Liver (tissue), 3 donors: ENCODE measurements around the gene STX12.
A peak's percentile ranks its signal among the peaks of the same experiment; 100 is the strongest.

Experiments used
- EGR1 ChIP-seq, 2 donors: IDR thresholded peaks; 2 replicates each; pipeline ENCODE4 v1.6.1; 2016 to 2018; ENCODE audit warnings: antibody characterized with exemption in 2 of 2, low read depth in 2 of 2
- FOXA1 ChIP-seq: IDR thresholded peaks from 2 replicates; pipeline ENCODE4 v1.6.1; 2016; ENCODE audit warnings: antibody characterized with exemption
- HNF4G ChIP-seq: IDR thresholded peaks from 2 replicates; pipeline ENCODE4 v1.6.1; 2016; ENCODE audit warnings: antibody characterized with exemption
- JUND ChIP-seq, 2 donors: IDR thresholded peaks; 2 replicates each; pipeline ENCODE4 v1.6.1; 2016; ENCODE audit warnings: antibody characterized with exemption in 2 of 2
- MAX ChIP-seq: IDR thresholded peaks from 2 replicates; pipeline ENCODE4 v1.6.1; 2016; ENCODE audit warnings: antibody characterized with exemption
- RAD21 ChIP-seq, 2 donors: IDR thresholded peaks; 2 replicates each; pipeline ENCODE4 v1.6.1; 2016; ENCODE audit warnings: antibody characterized with exemption in 2 of 2, mild to moderate bottlenecking in 2 of 2
- RXRA ChIP-seq, 2 donors: IDR thresholded peaks; 2 replicates each; pipeline ENCODE4 v1.6.1; 2017 to 2018; ENCODE audit warnings: antibody characterized with exemption in 2 of 2, mild to moderate bottlenecking in 1 of 2
- SP1 ChIP-seq: IDR thresholded peaks from 2 replicates; pipeline ENCODE4 v1.6.1; 2018; ENCODE audit warnings: antibody characterized with exemption, mild to moderate bottlenecking
- TAF1 ChIP-seq: conservative IDR thresholded peaks from 2 replicates; pipeline ENCODE4 v1.6.1; 2016; ENCODE audit warnings: antibody characterized with exemption, mild to moderate bottlenecking
- YY1 ChIP-seq: IDR thresholded peaks from 2 replicates; pipeline ENCODE4 v1.6.1; 2016; ENCODE audit warnings: antibody characterized with exemption, mild to moderate bottlenecking
- TF ChIP-seq, protein P1 (sequence below): fragments of 150-350 bp; IDR thresholded peaks from 2 replicates; pipeline ENCODE4 v1.5.1; 2017; ENCODE audit warnings: improper control_type of control experiment, low read depth, low read length; ENCODE audit not compliant: missing input control
- TF ChIP-seq, protein P2 (sequence below): IDR thresholded peaks from 2 replicates; pipeline ENCODE4 v1.6.1; 2016; ENCODE audit warnings: antibody characterized with exemption, mild to moderate bottlenecking
- donor health status: healthy.
- donor health status: healthy.

DNA sequence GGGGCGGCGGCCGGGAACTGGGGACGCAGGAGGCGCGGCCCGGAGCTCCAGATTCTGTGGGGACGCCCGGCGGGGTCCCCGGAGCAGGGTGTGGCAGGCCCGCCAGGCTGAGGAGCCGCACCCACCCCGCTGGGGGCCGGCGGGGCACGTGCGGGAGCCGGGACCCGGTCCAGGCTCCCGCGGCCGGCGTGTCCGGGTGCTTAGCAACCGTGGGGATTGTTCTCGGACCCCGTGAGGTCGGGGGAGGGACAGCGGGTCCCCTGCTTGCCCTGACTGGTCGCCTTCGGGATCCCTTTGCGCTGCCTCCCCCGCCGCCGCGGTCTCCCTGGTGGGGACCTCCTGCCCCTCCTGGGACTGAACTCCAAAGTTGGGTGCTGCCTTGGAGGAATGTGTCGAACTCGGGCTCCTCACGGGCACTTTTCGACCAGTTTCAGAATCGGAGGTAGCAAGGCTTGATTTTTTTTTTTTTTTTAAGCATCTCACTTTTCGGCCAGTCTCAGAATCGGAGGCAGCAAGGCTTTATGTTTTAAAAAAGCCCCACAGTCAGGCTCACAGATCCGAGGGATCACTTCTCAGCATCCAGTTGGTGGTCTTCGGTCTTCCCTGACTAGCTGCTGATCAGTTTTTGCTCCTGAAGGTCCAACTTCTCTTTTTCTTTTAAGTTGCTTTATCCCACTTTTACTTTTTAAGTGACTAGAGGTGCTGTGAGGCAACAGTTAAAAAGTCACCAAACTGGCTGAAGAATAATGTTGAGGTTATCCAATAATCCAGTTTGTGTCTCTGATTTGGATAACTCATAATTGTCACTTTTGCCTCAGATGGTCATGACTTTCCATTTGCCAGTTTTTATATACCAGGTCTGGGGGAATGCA is 46.6 kb upstream of the STX12 start:
- TF ChIP-seq RAD21 (IDR thresholded peaks at IDR 0.05): peak in 1 of 2 donors; percentile 3
- TF ChIP-seq, protein P1, sequence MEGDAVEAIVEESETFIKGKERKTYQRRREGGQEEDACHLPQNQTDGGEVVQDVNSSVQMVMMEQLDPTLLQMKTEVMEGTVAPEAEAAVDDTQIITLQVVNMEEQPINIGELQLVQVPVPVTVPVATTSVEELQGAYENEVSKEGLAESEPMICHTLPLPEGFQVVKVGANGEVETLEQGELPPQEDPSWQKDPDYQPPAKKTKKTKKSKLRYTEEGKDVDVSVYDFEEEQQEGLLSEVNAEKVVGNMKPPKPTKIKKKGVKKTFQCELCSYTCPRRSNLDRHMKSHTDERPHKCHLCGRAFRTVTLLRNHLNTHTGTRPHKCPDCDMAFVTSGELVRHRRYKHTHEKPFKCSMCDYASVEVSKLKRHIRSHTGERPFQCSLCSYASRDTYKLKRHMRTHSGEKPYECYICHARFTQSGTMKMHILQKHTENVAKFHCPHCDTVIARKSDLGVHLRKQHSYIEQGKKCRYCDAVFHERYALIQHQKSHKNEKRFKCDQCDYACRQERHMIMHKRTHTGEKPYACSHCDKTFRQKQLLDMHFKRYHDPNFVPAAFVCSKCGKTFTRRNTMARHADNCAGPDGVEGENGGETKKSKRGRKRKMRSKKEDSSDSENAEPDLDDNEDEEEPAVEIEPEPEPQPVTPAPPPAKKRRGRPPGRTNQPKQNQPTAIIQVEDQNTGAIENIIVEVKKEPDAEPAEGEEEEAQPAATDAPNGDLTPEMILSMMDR: peak; percentile 2
- TF ChIP-seq, protein P2, sequence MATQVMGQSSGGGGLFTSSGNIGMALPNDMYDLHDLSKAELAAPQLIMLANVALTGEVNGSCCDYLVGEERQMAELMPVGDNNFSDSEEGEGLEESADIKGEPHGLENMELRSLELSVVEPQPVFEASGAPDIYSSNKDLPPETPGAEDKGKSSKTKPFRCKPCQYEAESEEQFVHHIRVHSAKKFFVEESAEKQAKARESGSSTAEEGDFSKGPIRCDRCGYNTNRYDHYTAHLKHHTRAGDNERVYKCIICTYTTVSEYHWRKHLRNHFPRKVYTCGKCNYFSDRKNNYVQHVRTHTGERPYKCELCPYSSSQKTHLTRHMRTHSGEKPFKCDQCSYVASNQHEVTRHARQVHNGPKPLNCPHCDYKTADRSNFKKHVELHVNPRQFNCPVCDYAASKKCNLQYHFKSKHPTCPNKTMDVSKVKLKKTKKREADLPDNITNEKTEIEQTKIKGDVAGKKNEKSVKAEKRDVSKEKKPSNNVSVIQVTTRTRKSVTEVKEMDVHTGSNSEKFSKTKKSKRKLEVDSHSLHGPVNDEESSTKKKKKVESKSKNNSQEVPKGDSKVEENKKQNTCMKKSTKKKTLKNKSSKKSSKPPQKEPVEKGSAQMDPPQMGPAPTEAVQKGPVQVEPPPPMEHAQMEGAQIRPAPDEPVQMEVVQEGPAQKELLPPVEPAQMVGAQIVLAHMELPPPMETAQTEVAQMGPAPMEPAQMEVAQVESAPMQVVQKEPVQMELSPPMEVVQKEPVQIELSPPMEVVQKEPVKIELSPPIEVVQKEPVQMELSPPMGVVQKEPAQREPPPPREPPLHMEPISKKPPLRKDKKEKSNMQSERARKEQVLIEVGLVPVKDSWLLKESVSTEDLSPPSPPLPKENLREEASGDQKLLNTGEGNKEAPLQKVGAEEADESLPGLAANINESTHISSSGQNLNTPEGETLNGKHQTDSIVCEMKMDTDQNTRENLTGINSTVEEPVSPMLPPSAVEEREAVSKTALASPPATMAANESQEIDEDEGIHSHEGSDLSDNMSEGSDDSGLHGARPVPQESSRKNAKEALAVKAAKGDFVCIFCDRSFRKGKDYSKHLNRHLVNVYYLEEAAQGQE: no peak
- no peak for TF ChIP-seq MAX
- TF ChIP-seq JUND (IDR thresholded peaks at IDR 0.05): no peak
- no peak for TF ChIP-seq TAF1
- no peak for TF ChIP-seq YY1
- no peak for TF ChIP-seq RXRA (IDR thresholded peaks at IDR 0.05)
- TF ChIP-seq SP1: no peak
- TF ChIP-seq EGR1 (IDR thresholded peaks at IDR 0.05; ENCODE audit: low read depth in 2 of 2): no peak
- no peak for TF ChIP-seq FOXA1
- TF ChIP-seq HNF4G: no peak
